Loucy (cell line): ENCODE measurements around the gene MIGA1.

Experiments
- CTCF ChIP-seq: fragments of 200-600 bp; sonication (generic); conservative IDR thresholded peaks from 2 replicates; pipeline ENCODE4 v1.5.1; 2014; ENCODE audit warnings: mild to moderate bottlenecking, antibody characterized with exemption, low read length
- EZH2phosphoT487 ChIP-seq: fragments of 200-600 bp; IDR thresholded peaks from 2 replicates; pipeline ENCODE4 v1.6.1; 2018; ENCODE audit warnings: antibody characterized with exemption, mild to moderate bottlenecking, moderate library complexity, borderline replicate concordance

GRCh38 chr1:77866296-77866695 lies 86.8 kb downstream of the MIGA1 start:
- TF ChIP-seq CTCF (no peak), EZH2phosphoT487 (no peak)
